ENCODE data around the gene DDX47. TPM values are rescaled to one million over a fixed set of nuclear protein-coding genes. Genes with fewer than 3 reads are reported as not detected.
"Not testable (repeated sequence)": the region's sequence is repeated elsewhere in the genome, so short reads cannot be mapped to it uniquely, and the experiment has no call there.

Gene DDX47
- total and polyA plus RNA-seq, 10 donors: 34.0 to 58.1 (median 42.0) TPM

DNA sequence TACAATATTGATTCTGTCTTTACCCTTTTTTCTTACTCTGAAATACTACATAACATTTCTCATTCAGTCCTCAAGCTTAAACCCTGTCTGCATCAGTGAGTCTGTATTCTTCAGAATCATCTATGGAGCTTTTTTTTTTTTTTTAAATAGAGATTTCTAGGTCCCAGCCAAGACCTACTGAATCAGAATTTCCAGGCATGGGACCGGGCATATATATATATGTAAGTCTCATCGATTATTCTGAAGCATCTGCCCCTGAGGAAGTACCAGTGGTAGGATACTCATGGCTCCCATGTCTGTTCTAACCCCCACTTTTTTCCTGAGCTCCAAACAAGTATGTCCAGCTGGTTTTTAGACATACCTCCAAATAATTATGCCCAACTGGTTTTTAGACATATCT, 6.1 kb downstream of the DDX47 start:
- Histone ChIP-seq H3K27me3 (replicated peaks in 1 of 7) (no peaks in the 10 kb centered on the region), H3K27ac (no peak overlapping the region), H3K4me3 (no peak overlapping the region), H3K4me1 (peaks cover 18 to 60% (median 40%) of the 10 kb centered on the region in 6 donors), H3K36me3 (peaks cover 6 to 93% (median 48%) of the 10 kb centered on the region in 6 donors), H3K9me3 (no peaks in the 10 kb centered on the region)
- TF ChIP-seq POLR2A (IDR thresholded peaks at IDR 0.05) (no peak), POLR2AphosphoS5 (IDR thresholded peaks at IDR 0.05) (no peak), CTCF (IDR thresholded peaks at IDR 0.05 in 8 of 11, conservative IDR thresholded peaks at IDR 0.05 in 3 of 11) (no peak)
- 89 to 96% (median 95%) methylated on average over 2 of the region's 2 CpGs for WGBS, 5 donors
- intact Hi-C loops (cut with DNase I; ENCODE audit: low total_unique reads): no loop called here
- no peak for DNase-seq

GRCh38 chr12:12819752-12820311, 6.7 kb downstream of the DDX47 start:
- Histone ChIP-seq H3K9me3 (no peaks in the 10 kb centered on the region), H3K27ac (no peak overlapping the region), H3K27me3 (replicated peaks in 1 of 7) (no peaks in the 10 kb centered on the region), H3K4me1 (peaks cover 13 to 54% (median 34%) of the 10 kb centered on the region in 6 donors), H3K4me3 (no peak overlapping the region), H3K36me3 (peaks cover 6 to 97% (median 52%) of the 10 kb centered on the region in 6 donors)
- DNase-seq: no peak
- TF ChIP-seq POLR2AphosphoS5 (IDR thresholded peaks at IDR 0.05): no peak
- no peak for TF ChIP-seq POLR2A (IDR thresholded peaks at IDR 0.05)
- no peak for TF ChIP-seq CTCF (IDR thresholded peaks at IDR 0.05 in 8 of 11, conservative IDR thresholded peaks at IDR 0.05 in 3 of 11)
- 51 to 83% (median 71%) methylated on average over 2 of the region's 2 CpGs for WGBS, 5 donors
- intact Hi-C loops (cut with DNase I; ENCODE audit: low total_unique reads): no loop called here

- peaks cover 6 to 97% (median 55%) of the 10 kb centered on the region in 6 donors for H3K36me3 ChIP-seq
- H3K4me1 ChIP-seq: peaks cover 13 to 49% (median 28%) of the 10 kb centered on the region in 6 donors
- H3K27ac ChIP-seq; DNase-seq; H3K9me3 ChIP-seq; H3K27me3 ChIP-seq (replicated peaks in 1 of 7); intact Hi-C loops (cut with DNase I; ENCODE audit: low total_unique reads); H3K4me3 ChIP-seq: not testable (repeated sequence)
- 97 to 98% (median 98%) methylated on average over 11 of the region's 11 CpGs for WGBS, 5 donors
Observed at GRCh38 chr12:12820376-12820775, 7.2 kb downstream of the DDX47 start.

DNA sequence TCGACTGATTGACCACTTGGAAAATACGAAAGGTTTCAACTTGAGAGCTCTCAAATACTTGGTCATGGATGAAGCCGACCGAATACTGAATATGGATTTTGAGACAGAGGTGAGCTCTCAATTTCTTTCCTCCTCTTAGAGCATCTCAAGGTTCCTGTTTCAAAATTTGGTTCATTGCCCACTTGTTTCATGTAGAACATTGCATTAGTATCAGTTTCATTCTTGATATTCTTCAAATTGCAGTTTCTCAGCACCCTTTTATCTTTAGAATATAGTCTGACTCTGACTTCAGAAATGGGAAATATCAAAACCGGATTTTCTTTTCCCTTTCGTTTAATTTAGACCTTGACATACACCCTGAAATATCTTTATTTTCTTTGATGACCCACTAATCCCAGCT, 8.8 kb downstream of the DDX47 start:
- no peak for TF ChIP-seq CTCF (IDR thresholded peaks at IDR 0.05 in 8 of 11, conservative IDR thresholded peaks at IDR 0.05 in 3 of 11)
- no peak for TF ChIP-seq POLR2AphosphoS5 (IDR thresholded peaks at IDR 0.05)
- TF ChIP-seq POLR2A (IDR thresholded peaks at IDR 0.05): no peak
- no peak overlapping the region for H3K4me3 ChIP-seq
- H3K27ac ChIP-seq: no peak overlapping the region
- no peaks in the 10 kb centered on the region for H3K27me3 ChIP-seq (replicated peaks in 1 of 7)
- peaks cover 10 to 97% (median 66%) of the 10 kb centered on the region in 6 donors for H3K36me3 ChIP-seq
- 75 to 84% (median 82%) methylated on average over 6 of the region's 6 CpGs for WGBS, 5 donors
- H3K9me3 ChIP-seq: no peaks in the 10 kb centered on the region
- no peak for DNase-seq
- peaks cover 4 to 33% (median 12%) of the 10 kb centered on the region in 6 donors for H3K4me1 ChIP-seq
- intact Hi-C loops (cut with DNase I; ENCODE audit: low total_unique reads): no loop called here
